K562 (cell line): Measurements from ENCODE around the gene GLOD4. TPM values are rescaled to one million over a fixed set of nuclear protein-coding genes. Genes with fewer than 3 reads are reported as not detected.

Source experiments
- ATAC-seq: fragments of 200-7000 bp; cut with Tn5 transposase; 3 replicates; pipeline ENCODE4 v1.9.1; 2020; ENCODE audit warnings: moderate library complexity
- BruUV-seq: library from RNA; stranded (reverse); fragments of 400-500 nt; replicated peaks from 2 replicates; lab custom pipeline; 2021; lab: Mats Ljungman, UMichigan
- CTCF ChIA-PET: fragments of 300-600 bp; formaldehyde crosslinking; extraction: SDS; loops from one replicate; lab custom pipeline; 2021; ENCODE audit warnings: low intra/inter-chr PET ratio; lab: Yijun Ruan, JAX
- POLR2A ChIA-PET: fragments of 300-600, 350-650 bp; sonication (Branson Sonifier 250); formaldehyde crosslinking; extraction: SDS; loops from one replicate; lab custom pipeline; 2021; ENCODE audit warnings: antibody characterized with exemption, inconsistent platforms; lab: Yijun Ruan, JAX
- DNase-seq, 4 experiments: peaks; one replicate each; pipeline versions ENCODE4 v3.0.0 to v3.0.0-alpha.2; 2011 to 2018; ENCODE audit warnings: low spot score in 3 of 4, mixed read lengths in 3 of 4; ENCODE audit errors: extremely low read depth in 1 of 4
- FAIRE-seq: peaks from 2 replicates; lab custom pipeline; 2011; peaks lifted over from hg19 to GRCh38; lab: Jason Lieb, UNC
- H2AFZ ChIP-seq: 2 replicates; pipeline ENCODE4 v1.6.0; 2011; ENCODE audit warnings: low read depth, low read length, control low read depth, inconsistent platforms
- H3K27ac ChIP-seq: fragments of 200-600 bp; 3 replicates; pipeline ENCODE4 v1.8.0; 2011; ENCODE audit warnings: low read depth, mild to moderate bottlenecking, control low read depth, inconsistent platforms, low read length, moderate library complexity, mixed read lengths; ENCODE audit errors: extremely low read depth
- H3K27me3 ChIP-seq, 2 experiments: fragments of 300-600 bp in 1 of 2; 2 replicates in 1 of 2; 3 replicates in 1 of 2; pipeline versions ENCODE4 v1.6.0 to v1.8.0; 2011; ENCODE audit warnings: inconsistent platforms in 2 of 2, low read length in 2 of 2, mild to moderate bottlenecking in 1 of 2, mixed read lengths in 1 of 2, moderate library complexity in 1 of 2; ENCODE audit not compliant: control insufficient read depth in 2 of 2, insufficient read depth in 2 of 2
- H3K36me3 ChIP-seq: fragments of 300-600 bp; 3 replicates; pipeline ENCODE4 v1.8.0; 2011; ENCODE audit warnings: mild to moderate bottlenecking, low read length, inconsistent platforms; ENCODE audit not compliant: control insufficient read depth, insufficient read depth
- H3K4me1 ChIP-seq, 2 experiments: fragments of 200-600 bp in 1 of 2; replicated peaks in 1 of 2; 2 replicates in 1 of 2; 3 replicates in 1 of 2; pipeline versions ENCODE4 v1.5.1 to v1.8.0; 2011; ENCODE audit warnings: inconsistent platforms in 2 of 2, low read length in 2 of 2, mild to moderate bottlenecking in 1 of 2, mixed read lengths in 1 of 2, moderate library complexity in 1 of 2; ENCODE audit not compliant: control insufficient read depth in 2 of 2, insufficient read depth in 2 of 2
- H3K4me2 ChIP-seq: 2 replicates; pipeline ENCODE4 v1.6.1; 2011; ENCODE audit warnings: low read length, control low read depth, inconsistent platforms, mixed read lengths; ENCODE audit not compliant: insufficient read depth
- H3K4me3 ChIP-seq: fragments of 200-600 bp; sonication (generic), shearing (Covaris generic); 2 replicates; pipeline ENCODE4 v1.5.1; 2016; ENCODE audit warnings: control low read depth, inconsistent platforms
- H3K79me2 ChIP-seq: fragments of 200-600 bp; 3 replicates; pipeline ENCODE4 v1.8.0; 2011; ENCODE audit warnings: low read length, inconsistent platforms; ENCODE audit not compliant: control insufficient read depth, insufficient read depth
- H3K9ac ChIP-seq, 2 experiments: 2 replicates each; pipeline versions ENCODE4 v1.6.0 to v1.6.1; 2011; ENCODE audit warnings: low read depth in 2 of 2, low read length in 2 of 2, control low read depth in 1 of 2, inconsistent platforms in 1 of 2, mild to moderate bottlenecking in 1 of 2, mixed read lengths in 1 of 2; ENCODE audit not compliant: insufficient read depth in 1 of 2
- H3K9me1 ChIP-seq: one replicate; pipeline ENCODE4 v1.6.0; 2011; ENCODE audit warnings: inconsistent platforms, mild to moderate bottlenecking, low read length, moderate library complexity; ENCODE audit not compliant: control insufficient read depth, insufficient read depth
- H3K9me3 ChIP-seq: replicated peaks from 2 replicates; pipeline ENCODE4 v1.5.1; 2011; ENCODE audit warnings: low read depth, low read length, inconsistent platforms; ENCODE audit not compliant: control insufficient read depth, insufficient read depth
- H4K20me1 ChIP-seq: replicated peaks from 2 replicates; pipeline ENCODE4 v1.6.1; 2011; ENCODE audit warnings: low read length, inconsistent platforms, mixed read lengths; ENCODE audit not compliant: control insufficient read depth, insufficient read depth
- CEBPG ChIP-seq, 3 experiments: fragments of 200-800 bp in 1 of 3; sonication (Bioruptor generic) in 1 of 3; sonication (generic) in 1 of 3; formaldehyde crosslinking in 1 of 3; IDR thresholded peaks in 2 of 3; conservative IDR thresholded peaks in 1 of 3; 2 replicates each; pipeline versions ENCODE4 v1.6.1 to v1.8.0; 2016 to 2022; ENCODE audit warnings: missing compliant biosample characterization in 2 of 3, missing genetic modification characterization in 2 of 3, mild to moderate bottlenecking in 1 of 3, missing genetic modification reagents in 1 of 3
- FOXJ3 ChIP-seq: sonication (generic); formaldehyde crosslinking; IDR thresholded peaks from 2 replicates; pipeline ENCODE4 v1.4.0; 2020; ENCODE audit warnings: mild to moderate bottlenecking, missing genetic modification reagents
- JUN ChIP-seq, 2 experiments: sonication (generic) in 1 of 2; formaldehyde crosslinking in 1 of 2; IDR thresholded peaks; 2 replicates each; pipeline versions ENCODE4 v1.6.1 to v1.8.0; 2012 to 2022; ENCODE audit warnings: borderline replicate concordance in 2 of 2, mild to moderate bottlenecking in 2 of 2, improper control_type of control experiment in 1 of 2, low read depth in 1 of 2, low read length in 1 of 2, missing genetic modification reagents in 1 of 2
- MEF2A ChIP-seq: IDR thresholded peaks from 2 replicates; pipeline ENCODE4 v1.6.1; 2011; ENCODE audit warnings: low read depth, mild to moderate bottlenecking, low read length, moderate library complexity; ENCODE audit not compliant: control insufficient read depth
- POLR2G ChIP-seq: fragments of 200-400 bp; formaldehyde crosslinking; IDR thresholded peaks from 2 replicates; pipeline ENCODE4 v1.6.1; 2017; ENCODE audit warnings: low read depth, mild to moderate bottlenecking, antibody characterized with exemption, low read length, moderate library complexity
- POLR2H ChIP-seq: IDR thresholded peaks from 2 replicates; pipeline ENCODE4 v1.6.1; 2016; ENCODE audit warnings: missing genetic modification characterization, low read depth, mild to moderate bottlenecking, control low read depth, missing compliant biosample characterization, moderate library complexity
- SAFB ChIP-seq: fragments of 200-400 bp; formaldehyde crosslinking; IDR thresholded peaks from 2 replicates; pipeline ENCODE4 v1.6.1; 2017; ENCODE audit warnings: low read depth, low read length, borderline replicate concordance
- WGBS: fragments of 100-300 bp; shearing (Covaris generic); methylation state at CpG from one replicate; pipeline ENCODE4 v1.1.6; 2016; ENCODE audit warnings: low coverage, mixed read lengths; ENCODE audit not compliant: insufficient coverage; ENCODE audit errors: missing lambda C conversion rate; 5-methylcytosine and 5-hydroxymethylcytosine counted together
- in situ Hi-C: fragments of 300-500 bp; cut with MboI; formaldehyde crosslinking; loops from 4 replicates; pipeline ENCODE4 v1.15.0; 2018; ENCODE audit warnings: inconsistent platforms, mixed read lengths
- intact Hi-C: fragments of 100-400 bp; cut with micrococcal nuclease; formaldehyde crosslinking; loops from 2 replicates; pipeline ENCODE4 v1.14.2; 2022
- polyA plus RNA-seq, 8 experiments: library from polyadenylated mRNA; depleted of rRNA in 4 of 8; stranded (reverse) in 5 of 8; unstranded in 3 of 8; fragments of >200 nt; fragmentation: Nextera tagmentation in 2 of 8; fragmentation: Illumina TruSeq in 1 of 8; extraction: Ambion mirVana in 2 of 8; extraction: Trizol in 1 of 8; gene quantifications; 2 replicates each; pipeline versions ENCODE4 v1.2.1 to v1.2.3, GENCODE V29; 2011 to 2014; ENCODE audit warnings: inconsistent platforms in 1 of 8, missing spikeins in 1 of 8
- total RNA-seq, 7 experiments: library from RNA; depleted of rRNA in 6 of 7; stranded (reverse); fragments of >200 nt in 6 of 7; fragmentation: Illumina TruSeq in 2 of 7; extraction: Trizol in 2 of 7; gene quantifications; 2 replicates each; pipeline versions ENCODE4 v1.2.1 to v1.2.3, GENCODE V29; 2011 to 2021; ENCODE audit warnings: low replicate concordance in 1 of 7
- TF ChIP-seq, protein P1 (sequence below): sonication (generic); formaldehyde crosslinking; IDR thresholded peaks from 2 replicates; pipeline ENCODE4 v1.8.1; 2023; ENCODE audit warnings: mild to moderate bottlenecking, missing genetic modification reagents
- TF ChIP-seq, protein P2 (sequence below): fragments of 450-650 bp; formaldehyde crosslinking; conservative IDR thresholded peaks from 2 replicates; pipeline ENCODE4 v1.4.0; 2022; ENCODE audit warnings: mild to moderate bottlenecking, missing genetic modification characterization
- TF ChIP-seq, protein P3 (sequence below): sonication (generic); formaldehyde crosslinking; IDR thresholded peaks from 2 replicates; pipeline ENCODE4 v1.8.1; 2023; ENCODE audit warnings: mild to moderate bottlenecking, missing genetic modification reagents
- TF ChIP-seq, protein P4 (sequence below): fragments of 200-400 bp; formaldehyde crosslinking; IDR thresholded peaks from 2 replicates; pipeline ENCODE4 v1.6.1; 2017; ENCODE audit warnings: mild to moderate bottlenecking, low read depth, low read length, moderate library complexity

GLOD4 gene
- total and polyA plus RNA-seq, 9 of the 15 experiments (the other 6 are each of a cell fraction or from before 2014, with no cell fraction given): 52.0 to 109 (median 64.9) TPM

DNA sequence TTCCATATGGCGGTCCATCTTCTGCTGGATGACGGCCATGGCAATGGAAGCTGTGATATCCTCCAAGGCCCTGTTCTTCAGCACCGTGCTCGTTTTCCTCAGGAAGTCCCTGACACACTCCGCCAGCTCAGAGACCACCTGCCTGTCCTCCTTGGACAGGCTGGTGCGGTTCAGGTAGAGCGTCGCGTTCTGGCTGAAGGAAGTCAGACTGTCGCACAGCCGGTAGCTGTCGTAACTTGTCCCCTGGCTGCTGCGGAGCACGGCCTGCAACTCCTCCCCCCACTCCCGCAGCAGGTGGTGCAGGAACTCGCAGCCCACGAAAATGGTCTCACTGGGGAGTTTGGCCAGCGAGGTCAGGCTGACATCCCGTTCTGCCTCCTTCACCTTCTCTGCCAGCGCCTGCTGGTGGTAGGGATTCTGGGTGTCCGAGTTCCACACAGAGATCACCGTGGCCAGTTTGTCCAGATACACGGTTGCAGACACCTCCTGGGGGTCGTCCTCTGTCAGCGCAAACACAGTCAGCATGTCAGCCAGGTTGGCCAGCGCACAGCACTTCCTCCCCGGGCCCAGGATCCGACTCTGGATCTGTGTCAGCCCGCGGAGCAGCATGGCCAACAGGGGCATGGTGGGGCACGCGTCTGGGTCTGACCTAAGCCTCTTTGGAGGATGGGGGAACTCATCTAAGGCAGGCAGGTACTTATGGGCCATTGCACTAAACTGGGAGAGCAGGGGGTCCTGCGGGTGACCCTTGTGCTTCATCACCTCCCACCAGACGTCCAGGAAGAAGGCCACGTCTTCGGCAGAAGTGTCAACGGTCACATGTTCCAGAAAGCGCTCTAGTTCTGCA, 35.1 kb downstream of the GLOD4 start:
- H3K36me3 ChIP-seq: peaks cover 77% of the 10 kb centered on the region
- H3K9ac ChIP-seq: no peak overlapping the region
- no peak for DNase-seq
- no peak for ATAC-seq
- FAIRE-seq: no peak
- POLR2A ChIA-PET: interaction anchor here (0.6 to 1.0 kb wide), 3 partner anchors 12 to 1519 kb away, joined by 3 to 5 read pairs (median 4); partner anchors contain the start of gene VPS53
- H3K79me2 ChIP-seq: peaks cover 64% of the 10 kb centered on the region
- WGBS: 92% methylated on average over 12 of the region's 38 CpGs
- intact Hi-C loops (no loop called here), in situ Hi-C loops (no loop called here)
- H3K4me2 ChIP-seq: no peak overlapping the region
- no peak overlapping the region for H3K4me3 ChIP-seq
- BruUV-seq: no TSS peak
- peaks cover 4% of the 10 kb centered on the region in 2 experiments; a peak in 2 of 5 replicates for H3K4me1 ChIP-seq
- no peak overlapping the region for H2AFZ ChIP-seq
- H3K9me3 ChIP-seq: no peaks in the 10 kb centered on the region
- no peak overlapping the region for H3K27ac ChIP-seq
- H3K27me3 ChIP-seq: no peaks in the 10 kb centered on the region
- CTCF ChIA-PET: no interaction called here
- peaks cover 23% of the 10 kb centered on the region for H4K20me1 ChIP-seq
- no peaks in the 10 kb centered on the region for H3K9me1 ChIP-seq
- TF ChIP-seq JUN (IDR thresholded peaks at IDR 0.05; ENCODE audit: borderline replicate concordance, low read depth, low read length) (no peak), JUN (CRISPR knock-in tag; IDR thresholded peaks at IDR 0.05; ENCODE audit: borderline replicate concordance) (no peak), FOXJ3 (no peak), POLR2G (0 out of 2 replicates have a peak, but pooled peaks have one; percentile 26), POLR2H (no peak), SAFB (no peak), MEF2A (no peak), CEBPG (CRISPR knock-in tag; IDR thresholded peaks at IDR 0.05) (no peak), CEBPG (tag; conservative IDR thresholded peaks at IDR 0.05 in 1 of 2, IDR thresholded peaks at IDR 0.05 in 1 of 2) (no peak)
- TF ChIP-seq, protein P1, sequence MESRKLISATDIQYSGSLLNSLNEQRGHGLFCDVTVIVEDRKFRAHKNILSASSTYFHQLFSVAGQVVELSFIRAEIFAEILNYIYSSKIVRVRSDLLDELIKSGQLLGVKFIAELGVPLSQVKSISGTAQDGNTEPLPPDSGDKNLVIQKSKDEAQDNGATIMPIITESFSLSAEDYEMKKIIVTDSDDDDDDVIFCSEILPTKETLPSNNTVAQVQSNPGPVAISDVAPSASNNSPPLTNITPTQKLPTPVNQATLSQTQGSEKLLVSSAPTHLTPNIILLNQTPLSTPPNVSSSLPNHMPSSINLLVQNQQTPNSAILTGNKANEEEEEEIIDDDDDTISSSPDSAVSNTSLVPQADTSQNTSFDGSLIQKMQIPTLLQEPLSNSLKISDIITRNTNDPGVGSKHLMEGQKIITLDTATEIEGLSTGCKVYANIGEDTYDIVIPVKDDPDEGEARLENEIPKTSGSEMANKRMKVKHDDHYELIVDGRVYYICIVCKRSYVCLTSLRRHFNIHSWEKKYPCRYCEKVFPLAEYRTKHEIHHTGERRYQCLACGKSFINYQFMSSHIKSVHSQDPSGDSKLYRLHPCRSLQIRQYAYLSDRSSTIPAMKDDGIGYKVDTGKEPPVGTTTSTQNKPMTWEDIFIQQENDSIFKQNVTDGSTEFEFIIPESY: no peak
- TF ChIP-seq, protein P2, sequence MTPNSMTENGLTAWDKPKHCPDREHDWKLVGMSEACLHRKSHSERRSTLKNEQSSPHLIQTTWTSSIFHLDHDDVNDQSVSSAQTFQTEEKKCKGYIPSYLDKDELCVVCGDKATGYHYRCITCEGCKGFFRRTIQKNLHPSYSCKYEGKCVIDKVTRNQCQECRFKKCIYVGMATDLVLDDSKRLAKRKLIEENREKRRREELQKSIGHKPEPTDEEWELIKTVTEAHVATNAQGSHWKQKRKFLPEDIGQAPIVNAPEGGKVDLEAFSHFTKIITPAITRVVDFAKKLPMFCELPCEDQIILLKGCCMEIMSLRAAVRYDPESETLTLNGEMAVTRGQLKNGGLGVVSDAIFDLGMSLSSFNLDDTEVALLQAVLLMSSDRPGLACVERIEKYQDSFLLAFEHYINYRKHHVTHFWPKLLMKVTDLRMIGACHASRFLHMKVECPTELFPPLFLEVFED (CRISPR knock-in tag): no peak
- TF ChIP-seq, protein P3, sequence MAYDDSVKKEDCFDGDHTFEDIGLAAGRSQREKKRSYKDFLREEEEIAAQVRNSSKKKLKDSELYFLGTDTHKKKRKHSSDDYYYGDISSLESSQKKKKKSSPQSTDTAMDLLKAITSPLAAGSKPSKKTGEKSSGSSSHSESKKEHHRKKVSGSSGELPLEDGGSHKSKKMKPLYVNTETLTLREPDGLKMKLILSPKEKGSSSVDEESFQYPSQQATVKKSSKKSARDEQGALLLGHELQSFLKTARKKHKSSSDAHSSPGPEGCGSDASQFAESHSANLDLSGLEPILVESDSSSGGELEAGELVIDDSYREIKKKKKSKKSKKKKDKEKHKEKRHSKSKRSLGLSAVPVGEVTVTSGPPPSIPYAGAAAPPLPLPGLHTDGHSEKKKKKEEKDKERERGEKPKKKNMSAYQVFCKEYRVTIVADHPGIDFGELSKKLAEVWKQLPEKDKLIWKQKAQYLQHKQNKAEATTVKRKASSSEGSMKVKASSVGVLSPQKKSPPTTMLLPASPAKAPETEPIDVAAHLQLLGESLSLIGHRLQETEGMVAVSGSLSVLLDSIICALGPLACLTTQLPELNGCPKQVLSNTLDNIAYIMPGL (CRISPR knock-in tag): no peak
- TF ChIP-seq, protein P4, sequence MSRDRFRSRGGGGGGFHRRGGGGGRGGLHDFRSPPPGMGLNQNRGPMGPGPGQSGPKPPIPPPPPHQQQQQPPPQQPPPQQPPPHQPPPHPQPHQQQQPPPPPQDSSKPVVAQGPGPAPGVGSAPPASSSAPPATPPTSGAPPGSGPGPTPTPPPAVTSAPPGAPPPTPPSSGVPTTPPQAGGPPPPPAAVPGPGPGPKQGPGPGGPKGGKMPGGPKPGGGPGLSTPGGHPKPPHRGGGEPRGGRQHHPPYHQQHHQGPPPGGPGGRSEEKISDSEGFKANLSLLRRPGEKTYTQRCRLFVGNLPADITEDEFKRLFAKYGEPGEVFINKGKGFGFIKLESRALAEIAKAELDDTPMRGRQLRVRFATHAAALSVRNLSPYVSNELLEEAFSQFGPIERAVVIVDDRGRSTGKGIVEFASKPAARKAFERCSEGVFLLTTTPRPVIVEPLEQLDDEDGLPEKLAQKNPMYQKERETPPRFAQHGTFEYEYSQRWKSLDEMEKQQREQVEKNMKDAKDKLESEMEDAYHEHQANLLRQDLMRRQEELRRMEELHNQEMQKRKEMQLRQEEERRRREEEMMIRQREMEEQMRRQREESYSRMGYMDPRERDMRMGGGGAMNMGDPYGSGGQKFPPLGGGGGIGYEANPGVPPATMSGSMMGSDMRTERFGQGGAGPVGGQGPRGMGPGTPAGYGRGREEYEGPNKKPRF: no peak
